ENCODE measurements around the gene LRRC43. TPM values are rescaled to one million over a fixed set of nuclear protein-coding genes. Genes with fewer than 3 reads are reported as not detected.

LRRC43 gene
- polyA plus RNA-seq (2011; rRNA removed) (0.09 TPM in 1 of 2 replicates, not detected in the other), polyA plus RNA-seq (2017; fragmentation: RNase III; extraction: RNeasy Plus Mini Kit Qiagen cat#74134 plus additional on column Dnase treatment) (0.14 to 0.26 TPM in 2 of 3 replicates, not detected in the other), polyA minus RNA-seq (2011; rRNA and poly(A)+ RNA removed) (0.24 TPM in 1 of 2 replicates, not detected in the other)
- polyA plus RNA-seq (2012; cell fraction: cytosol; rRNA removed), result 0.15 and 0.22 TPM in 2 replicates
- 0.12 TPM in 2 replicates for polyA plus RNA-seq (2012; cell fraction: nucleus; rRNA removed)

DNA sequence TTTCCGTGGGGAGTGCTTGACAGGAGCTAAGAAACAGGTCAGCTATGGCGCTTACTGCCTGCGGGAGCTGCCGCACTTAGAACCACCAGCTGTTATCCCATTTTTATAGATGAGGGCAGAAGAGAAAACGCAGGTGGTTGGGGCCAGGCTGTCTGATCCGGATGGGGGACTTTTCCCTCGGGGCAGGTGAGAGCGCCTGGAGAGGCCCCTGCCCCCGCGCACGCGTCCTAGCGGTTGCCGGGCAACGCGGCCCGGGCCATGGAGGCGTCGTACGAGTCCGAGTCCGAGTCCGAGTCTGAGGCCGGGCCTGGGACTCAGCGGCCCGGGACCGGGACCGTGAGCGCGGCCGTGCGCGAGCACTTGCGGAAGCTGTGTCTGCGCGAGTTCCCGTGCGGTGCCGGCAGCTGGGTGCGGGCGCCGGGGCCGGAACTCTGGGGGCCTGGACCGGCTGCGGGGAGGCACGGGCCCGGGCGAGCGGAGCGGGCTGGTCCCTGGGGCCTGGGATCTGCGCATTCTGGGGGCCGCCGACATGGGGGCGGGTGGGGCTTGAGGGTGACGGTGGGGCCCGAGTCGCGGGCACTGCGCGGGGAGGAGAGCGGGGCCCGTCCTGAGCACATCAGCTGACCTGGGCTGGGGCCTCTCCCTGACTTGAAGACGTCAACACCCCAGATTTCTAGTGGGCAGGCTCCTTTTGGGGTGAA is at the start of gene LRRC43:
TSS of gene LRRC43 (plus strand) at position 237 of the 701 bp plus-strand sequence. CDS start at position 259, 22 bp downstream.
- peak within 1 kb of the TSS; percentile 85 for H3K4me2 ChIP-seq
- DNase-seq (ENCODE audit: low read depth in 1 of 2, low spot score in 1 of 2) (no peak), FAIRE-seq (no peak), ATAC-seq (peak; percentile 59 to 77)
- ChIA-PET POLR2A (interaction anchor here (1.4 kb wide), 1 partner anchor 43 kb away, joined by 3 read pairs; the partner anchor contains the start of gene DIABLO), CTCF (interaction anchor here (0.9 to 1.8 kb wide), 4 partner anchors 33 to 129 kb away, joined by 3 to 4 read pairs (median 4); no protein-coding TSS in a partner anchor)
- TF ChIP-seq MAX (IDR thresholded peaks at IDR 0.05), result 0 out of 2 replicates have a peak, but pooled peaks have one; percentile 25
- TF ChIP-seq PHF8 (IDR thresholded peaks at IDR 0.05; ENCODE audit: borderline replicate concordance, low read depth), result no peak
- no peak for TF ChIP-seq ZSCAN20 (CRISPR knock-in tag; IDR thresholded peaks at IDR 0.05)
- H3K4me1 ChIP-seq, result no peaks in the 10 kb centered on the region
- peak within 1 kb of the TSS; percentile 45 for H3K4me3 ChIP-seq
- H3K27ac ChIP-seq, result peak within 1 kb of the TSS; percentile 16 to 77; a peak in 3 of 6 replicates
- WGBS (ENCODE audit: missing lambda C conversion rate), result 28% methylated on average over 38 of the region's 63 CpGs
- H3K9me3 ChIP-seq, result no peaks in the 10 kb centered on the region

DNA sequence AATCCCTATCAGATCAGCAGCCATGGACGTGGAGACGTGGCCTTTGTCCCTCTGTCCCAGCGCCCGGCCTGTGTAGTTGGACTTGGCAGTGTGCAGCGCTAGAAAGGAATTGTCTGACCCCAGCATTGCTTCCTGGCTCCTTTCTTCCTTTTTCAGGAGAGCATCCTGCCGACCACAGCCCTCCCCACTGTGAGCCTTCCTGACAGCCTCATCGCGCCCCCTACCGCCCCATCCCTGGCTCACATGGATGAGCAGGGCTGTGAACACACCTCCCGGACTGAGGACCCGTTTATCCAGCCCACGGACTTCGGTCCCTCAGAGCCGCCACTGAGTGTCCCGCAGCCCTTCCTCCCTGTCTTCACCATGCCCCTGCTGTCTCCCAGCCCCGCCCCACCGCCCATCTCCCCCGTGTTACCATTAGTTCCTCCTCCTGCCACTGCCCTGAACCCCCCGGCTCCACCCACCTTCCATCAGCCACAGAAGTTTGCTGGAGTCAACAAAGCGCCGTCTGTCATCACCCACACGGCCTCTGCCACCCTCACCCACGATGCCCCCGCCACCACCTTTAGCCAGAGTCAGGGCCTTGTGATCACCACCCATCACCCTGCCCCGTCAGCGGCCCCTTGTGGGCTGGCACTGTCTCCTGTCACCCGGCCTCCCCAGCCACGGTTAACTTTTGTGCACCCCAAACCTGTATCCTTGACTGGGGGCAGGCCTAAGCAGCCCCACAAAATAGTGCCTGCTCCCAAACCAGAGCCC is 49.6 kb upstream of the LRRC43 start:
- Histone ChIP-seq H3K27ac (no peak overlapping the region), H3K4me3 (no peak overlapping the region), H3K4me2 (no peak overlapping the region), H3K4me1 (peaks cover 10% of the 10 kb centered on the region; the same call in 1 of the 3 replicates), H3K9me3 (no peaks in the 10 kb centered on the region)
- ATAC-seq, result no peak
- ChIA-PET POLR2A (no interaction called here), CTCF (interaction anchor here (1.1 to 18.8 kb wide), 6 partner anchors 9 to 179 kb away, joined by 3 to 850 read pairs (median 12); partner anchors contain the start of gene MLXIP)
- TF ChIP-seq MAZ (IDR thresholded peaks at IDR 0.05; ENCODE audit: borderline replicate concordance, low read depth, low read length) (no peak), SMC3 (IDR thresholded peaks at IDR 0.05) (no peak), CBX8 (IDR thresholded peaks at IDR 0.05) (no peak), BHLHE40 (IDR thresholded peaks at IDR 0.05; ENCODE audit: low read depth, low read length) (no peak), CTCF (IDR thresholded peaks at IDR 0.05) (no peak), NFE2L2 (conservative IDR thresholded peaks at IDR 0.05; ENCODE audit: low read length) (no peak), HES2 (IDR thresholded peaks at IDR 0.05) (no peak), EHMT2 (IDR thresholded peaks at IDR 0.05; ENCODE audit: low read depth) (no peak), USF2 (IDR thresholded peaks at IDR 0.05) (no peak), CEBPB (IDR thresholded peaks at IDR 0.05) (no peak), NPAS2 (CRISPR knock-in tag; IDR thresholded peaks at IDR 0.05; ENCODE audit: borderline replicate concordance) (no peak)
- FAIRE-seq, result no peak
- no peak for DNase-seq (ENCODE audit: low read depth in 1 of 2, low spot score in 1 of 2)
- 87% methylated on average over 25 of the region's 28 CpGs for WGBS (ENCODE audit: missing lambda C conversion rate)

DNA sequence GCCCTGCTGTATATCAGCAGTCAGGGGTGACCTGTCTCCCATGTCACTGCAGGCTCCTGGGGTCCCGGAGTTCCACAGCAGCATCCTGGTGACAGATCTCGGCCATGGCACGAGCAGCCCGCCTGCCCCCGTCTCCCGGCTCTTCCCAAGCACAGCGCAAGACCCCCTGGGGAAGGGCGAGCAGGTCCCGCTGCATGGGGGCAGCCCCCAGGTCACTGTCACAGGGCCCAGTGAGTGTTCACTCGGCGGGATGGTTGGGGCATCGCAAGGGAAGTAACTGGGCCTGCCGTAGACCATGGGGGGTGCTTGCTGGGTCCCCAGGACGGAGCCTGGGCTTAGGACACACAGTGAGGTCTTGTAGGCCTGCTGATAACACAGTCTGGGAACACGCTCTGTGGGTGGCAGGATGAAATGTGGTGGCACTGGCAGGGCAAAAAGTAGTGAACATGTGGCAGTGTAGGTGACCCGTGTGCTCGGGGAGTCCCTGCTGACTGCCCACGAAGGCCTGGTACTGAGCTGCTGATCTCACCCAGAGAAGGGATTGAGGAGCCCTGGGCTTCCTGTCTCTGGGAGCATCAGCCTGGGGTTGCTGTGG is 47.4 kb upstream of the LRRC43 start:
- H3K9me3 ChIP-seq, result no peaks in the 10 kb centered on the region
- ChIA-PET CTCF (interaction anchor here (1.3 kb wide), 1 partner anchor 81 kb away, joined by 4 read pairs; no protein-coding TSS in a partner anchor), POLR2A (no interaction called here)
- no peak overlapping the region for H3K27ac ChIP-seq
- WGBS (ENCODE audit: missing lambda C conversion rate), result 95% methylated on average over 9 of the region's 18 CpGs
- H3K4me1 ChIP-seq, result peaks cover 3% of the 10 kb centered on the region; the same call in 1 of the 3 replicates
- no peak overlapping the region for H3K4me2 ChIP-seq
- TF ChIP-seq NFE2L2 (conservative IDR thresholded peaks at IDR 0.05; ENCODE audit: low read length) (no peak), RARB (CRISPR knock-in tag; IDR thresholded peaks at IDR 0.05) (no peak), JUN (IDR thresholded peaks at IDR 0.05) (no peak), POLR2A (IDR thresholded peaks at IDR 0.05; ENCODE audit: low read length) (no peak), EHMT2 (IDR thresholded peaks at IDR 0.05; ENCODE audit: low read depth) (no peak), USF2 (IDR thresholded peaks at IDR 0.05) (no peak), ZC3H11A (IDR thresholded peaks at IDR 0.05) (no peak)
- no peak overlapping the region for H3K4me3 ChIP-seq
- DNase-seq (ENCODE audit: low read depth in 1 of 2, low spot score in 1 of 2), result no peak
- no peak for ATAC-seq
- FAIRE-seq, result no peak
